HUES6 (cell line): Measurements from ENCODE around the gene SELENOS.

Source experiments
- H3K27ac ChIP-seq: 2 replicates; pipeline ENCODE4 v1.7.0; 2013; ENCODE audit warnings: low read depth, mild to moderate bottlenecking, low read length, inconsistent platforms
- H3K27me3 ChIP-seq: 2 replicates; pipeline ENCODE4 v1.6.1; 2013; ENCODE audit warnings: low read length; ENCODE audit not compliant: control insufficient read depth, insufficient read depth
- H3K36me3 ChIP-seq: 2 replicates; pipeline ENCODE4 v1.6.1; 2013; ENCODE audit warnings: low read length; ENCODE audit not compliant: control insufficient read depth, insufficient read depth
- H3K4me1 ChIP-seq: 2 replicates; pipeline ENCODE4 v1.6.1; 2013; ENCODE audit warnings: low read length; ENCODE audit not compliant: control insufficient read depth, insufficient read depth
- H3K4me3 ChIP-seq: 2 replicates; pipeline ENCODE4 v1.5.1; 2013; ENCODE audit warnings: low read depth, low read length
- H3K9ac ChIP-seq: one replicate; pipeline ENCODE4 v1.6.1; 2013; ENCODE audit warnings: mild to moderate bottlenecking, low read length
- H3K9me3 ChIP-seq: 2 replicates; pipeline ENCODE4 v1.6.1; 2013; ENCODE audit warnings: low read depth, low read length; ENCODE audit not compliant: control insufficient read depth, insufficient read depth

The SELENOS gene

GRCh38 chr15:101244889-101245668, 32.2 kb downstream of the SELENOS start:
- Histone ChIP-seq H3K27ac (no peak overlapping the region), H3K9ac (no peak overlapping the region), H3K27me3 (no peaks in the 10 kb centered on the region), H3K9me3 (no peaks in the 10 kb centered on the region), H3K4me1 (peaks cover 61% of the 10 kb centered on the region), H3K36me3 (peaks cover 40% of the 10 kb centered on the region), H3K4me3 (no peak overlapping the region)

DNA sequence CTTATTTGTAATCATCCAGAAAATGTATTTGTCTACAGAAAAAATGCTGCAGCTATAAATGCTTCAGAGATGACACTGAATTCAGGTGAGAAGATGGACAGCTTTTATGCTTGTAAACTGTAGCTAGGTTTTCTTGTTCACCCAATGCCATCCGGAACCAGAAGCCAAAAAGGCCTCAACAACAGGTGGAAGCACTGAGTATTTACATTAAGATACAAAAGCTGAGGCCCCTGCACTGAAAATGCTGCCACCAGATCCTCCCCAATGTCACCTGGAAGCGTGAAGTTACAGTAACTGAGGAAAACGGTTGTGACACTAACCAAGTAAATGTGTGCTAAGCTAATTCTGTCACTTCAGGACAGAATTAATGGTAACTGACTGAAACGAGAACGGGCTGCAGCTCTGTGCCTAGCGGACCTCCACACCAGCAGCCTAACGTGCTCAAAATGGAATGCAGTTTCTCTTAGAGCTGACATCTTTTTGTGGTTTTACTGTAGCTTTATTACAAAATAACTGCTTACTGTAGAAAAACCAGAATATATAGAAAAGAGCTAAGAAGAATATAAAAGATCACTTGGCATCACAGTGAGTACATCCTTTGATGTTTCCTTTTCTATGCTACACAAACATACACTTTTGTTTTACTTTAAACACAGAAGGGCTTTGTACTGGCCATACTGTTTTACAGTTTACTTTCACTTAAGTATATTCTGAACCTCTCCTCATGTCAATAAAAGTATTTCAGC, 33.1 kb downstream of the SELENOS start:
- Histone ChIP-seq H3K36me3 (peaks cover 46% of the 10 kb centered on the region), H3K4me3 (no peak overlapping the region), H3K27ac (no peak overlapping the region), H3K4me1 (peaks cover 60% of the 10 kb centered on the region), H3K9me3 (no peaks in the 10 kb centered on the region), H3K9ac (no peak overlapping the region), H3K27me3 (no peaks in the 10 kb centered on the region)

GRCh38 chr15:101243420-101243819, 33.9 kb downstream of the SELENOS start:
- H3K36me3 ChIP-seq: peaks cover 45% of the 10 kb centered on the region
- H3K4me3 ChIP-seq: no peak overlapping the region
- H3K9me3 ChIP-seq: no peaks in the 10 kb centered on the region
- H3K4me1 ChIP-seq: peaks cover 57% of the 10 kb centered on the region
- no peak overlapping the region for H3K27ac ChIP-seq
- no peaks in the 10 kb centered on the region for H3K27me3 ChIP-seq
- no peak overlapping the region for H3K9ac ChIP-seq

GRCh38 chr15:101242999-101243336, 34.3 kb downstream of the SELENOS start:
- Histone ChIP-seq H3K4me1 (peaks cover 54% of the 10 kb centered on the region), H3K4me3 (no peak overlapping the region), H3K27me3 (no peaks in the 10 kb centered on the region), H3K36me3 (peaks cover 41% of the 10 kb centered on the region), H3K27ac (no peak overlapping the region), H3K9me3 (no peaks in the 10 kb centered on the region), H3K9ac (no peak overlapping the region)

GRCh38 chr15:101242160-101242998, 34.9 kb downstream of the SELENOS start:
- no peak overlapping the region for H3K4me3 ChIP-seq
- peaks cover 35% of the 10 kb centered on the region for H3K36me3 ChIP-seq
- no peak overlapping the region for H3K9ac ChIP-seq
- H3K9me3 ChIP-seq: no peaks in the 10 kb centered on the region
- H3K4me1 ChIP-seq: peaks cover 50% of the 10 kb centered on the region
- no peaks in the 10 kb centered on the region for H3K27me3 ChIP-seq
- no peak overlapping the region for H3K27ac ChIP-seq

DNA sequence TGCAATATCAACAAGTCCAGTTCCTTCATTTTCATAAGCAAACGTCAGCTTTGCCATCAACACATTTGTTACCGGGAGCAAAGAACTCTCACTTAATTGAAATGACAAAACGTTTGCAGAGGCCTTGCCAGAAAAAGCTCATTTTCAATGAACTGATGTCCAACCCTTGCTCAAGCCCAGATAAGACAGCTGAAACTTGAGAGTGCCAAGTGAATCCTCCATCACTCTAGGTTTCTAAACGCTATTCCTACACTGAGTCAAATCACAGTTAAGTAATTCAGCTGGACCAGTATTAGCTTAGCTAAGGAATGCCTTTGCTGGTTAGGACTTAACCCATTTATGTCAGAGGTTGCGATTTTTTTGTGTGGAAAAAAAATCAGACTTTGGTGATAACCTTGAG, 36.9 kb downstream of the SELENOS start:
- Histone ChIP-seq H3K27ac (no peak overlapping the region), H3K36me3 (peaks cover 35% of the 10 kb centered on the region), H3K9me3 (no peaks in the 10 kb centered on the region), H3K4me3 (no peak overlapping the region), H3K27me3 (no peaks in the 10 kb centered on the region), H3K4me1 (peaks cover 38% of the 10 kb centered on the region), H3K9ac (no peak overlapping the region)

- peaks cover 41% of the 10 kb centered on the region for H3K36me3 ChIP-seq
- no peak overlapping the region for H3K4me3 ChIP-seq
- no peak overlapping the region for H3K27ac ChIP-seq
- no peak overlapping the region for H3K9ac ChIP-seq
- no peaks in the 10 kb centered on the region for H3K27me3 ChIP-seq
- no peaks in the 10 kb centered on the region for H3K9me3 ChIP-seq
- H3K4me1 ChIP-seq: peaks cover 32% of the 10 kb centered on the region
Measured at GRCh38 chr15:101239724-101240136, 37.6 kb downstream of the SELENOS start.

GRCh38 chr15:101237251-101237650, 40.0 kb downstream of the SELENOS start:
- Histone ChIP-seq H3K9ac (no peak overlapping the region), H3K36me3 (peaks cover 54% of the 10 kb centered on the region), H3K4me3 (no peak overlapping the region), H3K27me3 (no peaks in the 10 kb centered on the region), H3K9me3 (no peaks in the 10 kb centered on the region), H3K27ac (no peak overlapping the region), H3K4me1 (peaks cover 15% of the 10 kb centered on the region)

DNA sequence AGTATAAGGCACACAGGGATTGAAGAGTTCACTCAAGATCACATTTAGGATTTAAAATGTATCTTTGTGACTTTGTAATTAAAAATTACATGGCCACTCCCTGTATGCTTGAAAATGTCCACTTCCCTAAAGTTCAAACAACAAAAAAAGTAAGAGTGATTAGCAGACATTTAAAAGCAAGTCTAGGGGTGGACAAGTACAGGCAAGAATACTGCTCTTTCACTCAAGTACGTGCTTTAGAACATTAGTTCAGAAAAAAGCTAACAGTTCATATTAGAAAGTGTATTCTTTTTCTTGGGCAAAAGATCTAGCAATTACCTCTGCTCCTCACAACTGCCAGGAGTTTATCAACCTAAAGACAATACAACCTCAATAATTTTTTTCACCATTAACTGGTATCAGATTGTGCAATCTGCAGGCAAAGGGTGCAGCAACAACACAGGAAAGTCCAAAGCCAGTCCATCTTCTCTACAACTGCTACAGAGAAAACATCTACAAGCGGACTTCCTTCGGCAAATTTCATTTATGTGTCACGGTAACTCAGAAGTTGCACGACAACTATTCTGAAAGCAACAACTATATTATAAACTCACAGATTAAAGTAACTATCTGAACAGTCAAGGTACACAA, 43.5 kb downstream of the SELENOS start:
- Histone ChIP-seq H3K27ac (no peak overlapping the region), H3K4me1 (peaks cover 8% of the 10 kb centered on the region; the same call in 1 of the 2 replicates), H3K4me3 (no peak overlapping the region), H3K27me3 (no peaks in the 10 kb centered on the region), H3K36me3 (peaks cover 57% of the 10 kb centered on the region), H3K9ac (no peak overlapping the region), H3K9me3 (no peaks in the 10 kb centered on the region)

- Histone ChIP-seq H3K4me3 (no peak overlapping the region), H3K4me1 (peaks cover 15% of the 10 kb centered on the region), H3K36me3 (peaks cover 59% of the 10 kb centered on the region), H3K9ac (no peak overlapping the region), H3K9me3 (no peaks in the 10 kb centered on the region; the same call in 1 of the 2 replicates), H3K27me3 (no peaks in the 10 kb centered on the region), H3K27ac (no peak overlapping the region)
Measured at GRCh38 chr15:101232677-101233076, 44.6 kb downstream of the SELENOS start.
